Fibroblast of skin of left quadriceps (primary cell): Measurements from ENCODE around the gene PBXIP1.

Source experiments
- DNase-seq, 2 experiments: peaks; one replicate each; pipeline ENCODE4 v3.0.0-alpha.2; 2013; ENCODE audit warnings: low read depth in 2 of 2

The PBXIP1 gene

DNA sequence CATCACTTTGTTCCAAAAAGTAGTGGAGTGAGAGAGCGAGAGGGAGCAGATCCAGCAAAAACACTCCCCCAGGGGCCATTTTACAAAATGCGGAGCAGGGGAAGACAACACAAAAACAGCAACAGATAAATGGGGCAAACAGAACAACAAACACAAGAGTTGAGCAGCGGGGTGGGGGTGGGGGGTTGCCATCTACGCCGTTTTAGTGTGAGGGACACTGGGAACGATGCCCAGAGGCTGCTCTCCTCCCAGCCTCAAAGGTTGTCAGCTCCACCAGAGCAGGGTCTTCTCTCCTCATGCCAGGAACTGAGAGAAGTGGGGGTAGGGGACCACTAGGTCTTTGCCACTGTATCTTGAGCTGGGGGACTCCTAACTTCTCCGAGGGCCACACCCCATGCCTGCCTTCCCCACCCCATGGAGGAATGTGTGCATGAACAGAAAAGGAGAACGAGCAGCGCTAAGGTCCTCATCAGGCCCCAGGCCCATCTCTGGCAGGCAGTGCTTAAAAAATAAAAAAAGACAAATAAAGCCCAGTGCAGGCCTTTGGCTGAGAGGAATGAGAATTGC, 1.3 kb upstream of the PBXIP1 start:
- DNase-seq: no peak

DNA sequence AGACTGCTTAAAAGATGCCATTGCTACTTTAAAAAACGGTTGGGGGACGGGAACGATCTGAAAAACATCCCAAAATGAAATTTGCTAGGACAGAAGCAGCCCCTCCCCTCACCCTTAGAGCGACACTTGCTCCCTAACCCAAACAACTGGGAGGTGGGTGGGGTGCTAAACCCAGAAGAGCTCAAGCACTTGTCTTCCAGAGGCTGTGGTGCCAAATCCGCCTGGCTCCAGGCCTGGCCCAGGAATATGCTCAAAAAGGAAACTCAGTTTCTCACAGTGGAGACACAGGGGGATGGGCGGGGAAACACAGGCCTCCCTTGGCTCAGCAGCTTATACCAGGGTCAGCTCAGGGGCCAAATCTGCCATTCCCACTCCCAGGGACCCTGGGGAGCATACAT, 644 bp upstream of the PBXIP1 start:
- no peak for DNase-seq

DNA sequence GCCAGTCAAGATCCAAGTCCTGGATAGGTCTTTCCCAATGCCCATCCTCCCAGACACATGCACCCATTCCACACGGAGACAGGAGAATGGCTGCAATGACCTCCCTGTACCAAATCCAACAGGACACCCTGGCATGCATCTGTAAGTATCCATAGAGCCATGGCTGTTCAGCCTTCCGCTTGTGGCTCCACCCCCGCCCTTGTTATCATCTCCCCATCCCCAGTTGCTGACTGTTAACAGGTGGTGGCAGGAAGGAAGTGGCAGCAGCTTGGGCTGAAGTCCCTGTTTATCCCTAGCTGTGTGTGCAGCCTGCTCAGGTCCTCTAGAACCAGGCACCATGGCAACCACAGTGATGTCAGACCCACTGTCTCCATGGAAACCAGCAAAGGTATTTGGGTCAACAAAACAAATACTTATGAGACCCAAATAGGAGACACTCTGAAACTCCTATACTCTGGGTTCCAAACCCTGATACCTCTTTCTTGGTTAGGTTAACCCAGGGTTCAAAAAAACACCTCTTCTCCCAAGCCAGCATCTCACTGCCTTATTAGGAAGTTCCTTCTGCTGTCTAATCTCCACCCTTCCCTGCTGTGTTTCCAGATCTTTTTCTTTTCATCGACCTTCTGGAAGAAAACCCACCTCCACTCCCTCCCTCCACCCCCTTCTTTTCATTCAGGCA, 721 bp downstream of the PBXIP1 start:
- DNase-seq: no peak

DNA sequence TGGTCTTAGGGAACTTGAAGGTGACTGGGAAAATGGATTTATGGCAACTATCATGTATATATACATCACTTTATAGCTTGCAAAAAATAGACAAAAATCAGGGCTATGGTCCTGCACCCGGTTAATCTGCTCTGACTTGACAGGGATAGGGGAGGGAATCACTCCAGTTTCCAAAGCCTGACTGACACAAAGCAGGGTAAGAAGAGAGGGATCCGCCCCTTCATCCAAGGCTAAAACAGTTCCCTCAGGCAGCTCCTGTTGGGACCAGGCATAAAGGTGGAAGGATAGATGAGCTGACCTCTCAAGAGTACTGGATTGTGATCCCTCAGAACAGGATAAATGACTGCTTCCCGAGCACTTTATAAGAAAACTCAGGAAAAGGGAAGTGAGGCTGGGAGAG, 1.4 kb downstream of the PBXIP1 start:
- no peak for DNase-seq

DNA sequence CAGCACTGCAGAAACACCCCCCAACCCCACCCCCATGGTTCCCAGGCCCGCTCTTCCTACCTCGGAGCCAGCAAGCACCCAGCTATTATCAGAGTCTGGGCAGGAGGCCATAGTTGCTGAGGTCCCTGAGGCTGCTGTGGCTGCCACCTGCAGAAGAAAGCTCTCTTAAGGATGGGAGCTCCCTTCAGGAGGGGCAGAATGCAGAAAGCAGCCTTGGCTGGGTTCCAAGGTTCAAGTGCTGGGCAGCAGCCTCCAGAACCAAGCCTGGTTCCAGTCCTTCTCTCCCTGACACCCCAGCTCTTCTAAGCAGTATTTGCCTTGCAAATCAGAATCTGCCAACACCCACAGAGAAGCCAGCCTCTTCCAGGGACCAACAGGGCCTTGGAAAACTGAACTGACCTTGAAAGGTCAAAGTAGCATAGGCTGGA, 2.3 kb downstream of the PBXIP1 start:
- DNase-seq: no peak

DNA sequence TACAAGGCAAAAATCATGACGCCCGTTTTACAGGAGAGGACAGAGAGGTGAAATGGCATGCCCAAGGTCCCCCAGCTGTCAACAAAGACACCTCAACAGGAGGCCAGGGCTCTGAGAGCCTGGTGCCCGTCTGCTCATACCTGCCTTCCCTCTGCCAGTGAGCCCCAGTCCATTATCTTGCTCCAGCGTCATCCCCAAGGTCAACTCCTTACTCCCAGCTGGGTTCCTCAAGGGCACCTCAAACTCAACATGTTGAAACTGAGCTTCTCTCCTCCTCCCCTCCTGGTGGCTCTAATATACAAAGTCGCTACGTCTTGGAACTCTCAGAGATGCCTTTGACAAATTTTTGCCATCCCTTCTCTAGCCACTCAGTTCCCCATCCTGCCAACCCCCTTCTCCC, 3.2 kb downstream of the PBXIP1 start:
- no peak for DNase-seq

DNA sequence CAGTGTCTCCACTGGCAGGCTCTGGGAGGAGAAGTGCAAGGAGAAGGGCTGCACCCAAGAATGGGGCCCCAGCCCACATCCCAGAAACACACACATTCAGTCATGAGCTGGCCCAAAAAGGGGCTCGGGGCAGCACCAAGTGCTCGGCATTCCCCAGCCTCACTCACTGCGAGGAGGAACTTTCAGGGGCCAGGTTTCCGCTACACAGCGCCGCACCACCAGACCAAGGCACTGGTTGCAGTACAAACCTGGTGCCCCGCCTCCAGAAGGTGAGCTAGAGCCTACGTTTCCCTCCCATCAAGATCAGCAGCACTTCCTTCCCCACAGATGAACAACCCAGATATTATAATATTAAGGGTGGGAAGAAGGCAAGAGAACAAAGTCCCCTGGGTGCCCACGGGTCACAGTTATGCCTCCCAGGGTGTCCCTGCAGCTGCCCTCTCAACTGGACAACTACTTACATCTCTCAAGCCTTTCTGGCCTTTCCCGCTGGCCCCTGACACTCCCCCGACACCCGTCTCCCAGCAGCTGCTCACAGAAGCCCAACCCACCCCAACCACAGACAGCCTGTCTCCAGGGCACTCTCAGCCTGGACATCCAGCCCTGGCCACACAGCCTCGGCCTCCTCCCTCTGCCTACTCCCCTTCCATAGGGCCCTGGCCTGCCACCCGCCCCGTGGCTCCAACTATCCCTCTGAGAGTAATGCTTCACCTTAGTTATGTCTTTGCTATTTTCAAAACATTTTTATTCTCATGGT, 3.8 kb downstream of the PBXIP1 start:
- no peak for DNase-seq

DNA sequence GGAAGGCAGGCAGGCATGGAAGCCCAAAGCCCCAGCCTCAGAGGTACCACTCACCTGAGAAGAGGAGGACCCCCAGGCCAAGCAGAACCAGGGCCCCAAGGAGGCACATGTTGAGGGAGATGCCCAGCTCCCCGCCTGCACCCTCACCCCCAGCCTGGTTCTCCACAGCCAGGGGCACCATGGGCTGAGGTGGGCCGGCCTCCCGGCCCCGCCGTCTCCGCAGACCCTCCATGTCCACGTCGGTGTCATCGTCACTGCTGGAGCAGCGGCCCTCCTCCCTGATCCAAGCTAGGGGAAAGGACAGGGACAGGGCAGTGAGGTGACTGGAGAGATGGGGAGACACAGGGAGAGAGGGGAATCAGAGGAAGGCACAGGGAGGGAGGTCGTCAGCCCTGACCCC, 7.8 kb downstream of the PBXIP1 start:
- no peak for DNase-seq

DNA sequence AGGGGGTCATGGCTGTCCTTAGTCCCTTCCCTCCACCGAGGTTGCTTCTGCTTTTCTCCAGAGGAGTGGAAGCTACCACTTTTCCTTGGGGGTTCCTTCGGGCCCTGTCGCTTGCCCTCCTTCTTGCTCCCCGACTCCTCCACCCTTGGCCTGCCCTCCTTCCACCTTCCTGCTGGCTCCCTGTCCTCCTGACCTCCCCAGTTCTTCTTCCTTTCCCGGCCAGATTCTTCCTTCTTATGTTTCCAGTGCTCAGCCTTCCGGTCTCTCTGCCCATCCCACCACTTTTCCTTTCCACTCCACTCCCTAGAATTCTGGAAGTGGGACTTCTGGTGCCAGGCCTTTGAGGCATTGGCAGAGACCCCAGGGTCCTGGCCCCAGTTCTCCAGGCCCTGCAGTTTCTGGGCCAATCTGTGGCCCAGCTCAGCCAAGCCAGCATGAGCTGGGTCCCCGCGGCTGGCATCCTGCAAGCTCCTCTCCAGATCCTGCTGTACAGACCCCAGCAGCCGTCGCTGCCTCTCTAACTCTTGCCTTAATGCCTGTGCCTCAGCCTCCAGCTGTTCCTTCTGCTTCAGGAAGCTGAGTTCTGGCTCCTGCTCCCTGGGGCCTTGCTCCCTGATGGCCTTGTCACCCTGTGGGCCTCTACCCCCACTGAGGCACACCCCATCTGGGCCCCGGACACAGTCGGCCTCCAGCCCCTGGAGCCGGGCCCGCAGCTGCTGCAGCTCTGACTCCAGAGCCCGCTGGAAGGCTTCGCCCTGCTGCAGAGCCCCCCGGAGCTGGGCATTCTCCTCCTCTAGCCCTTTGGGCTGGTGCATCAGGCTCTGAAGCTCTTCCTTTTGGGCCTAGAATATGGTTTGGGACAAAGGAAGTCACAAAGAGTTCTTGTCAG, 9.7 kb downstream of the PBXIP1 start:
- DNase-seq: no peak

DNA sequence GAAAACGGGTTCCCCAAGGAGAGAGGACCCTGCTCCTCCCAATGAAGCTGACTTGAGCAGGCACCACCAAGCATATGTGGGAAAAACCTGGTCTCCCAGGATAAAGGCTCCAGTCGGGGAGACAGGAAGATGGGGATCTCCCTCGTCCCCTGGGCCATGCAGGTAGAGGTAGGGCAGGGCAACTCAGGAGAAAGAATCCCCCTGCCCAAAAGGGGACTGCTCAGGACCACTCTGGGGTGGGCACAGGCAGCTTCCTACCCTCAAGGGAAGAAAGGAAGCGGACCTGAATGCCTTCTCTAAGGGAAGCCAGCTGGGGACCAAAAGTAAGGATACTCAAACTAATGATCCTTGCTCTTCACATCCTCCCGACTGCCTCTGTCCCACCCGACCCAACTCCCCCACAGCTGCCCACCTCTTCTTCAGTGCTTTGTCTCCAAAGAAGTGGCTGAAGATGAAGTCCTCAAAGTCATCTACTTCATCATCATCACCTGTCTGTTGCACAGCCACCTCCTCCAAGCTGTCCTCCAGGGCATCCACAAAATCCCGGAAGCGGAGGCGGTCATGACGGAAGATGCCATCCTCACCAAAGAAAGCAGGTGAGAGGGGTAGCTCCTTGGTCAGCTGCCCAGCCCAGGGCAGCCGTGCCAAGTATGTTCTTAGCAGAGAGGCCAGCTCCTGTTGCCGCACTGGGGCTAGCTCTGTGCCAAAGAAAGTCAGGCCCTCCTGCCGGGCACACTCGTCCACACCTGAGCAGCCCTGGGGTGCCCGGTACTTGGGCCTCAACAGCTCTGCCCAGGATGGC, 10.5 kb downstream of the PBXIP1 start:
- DNase-seq: no peak

DNA sequence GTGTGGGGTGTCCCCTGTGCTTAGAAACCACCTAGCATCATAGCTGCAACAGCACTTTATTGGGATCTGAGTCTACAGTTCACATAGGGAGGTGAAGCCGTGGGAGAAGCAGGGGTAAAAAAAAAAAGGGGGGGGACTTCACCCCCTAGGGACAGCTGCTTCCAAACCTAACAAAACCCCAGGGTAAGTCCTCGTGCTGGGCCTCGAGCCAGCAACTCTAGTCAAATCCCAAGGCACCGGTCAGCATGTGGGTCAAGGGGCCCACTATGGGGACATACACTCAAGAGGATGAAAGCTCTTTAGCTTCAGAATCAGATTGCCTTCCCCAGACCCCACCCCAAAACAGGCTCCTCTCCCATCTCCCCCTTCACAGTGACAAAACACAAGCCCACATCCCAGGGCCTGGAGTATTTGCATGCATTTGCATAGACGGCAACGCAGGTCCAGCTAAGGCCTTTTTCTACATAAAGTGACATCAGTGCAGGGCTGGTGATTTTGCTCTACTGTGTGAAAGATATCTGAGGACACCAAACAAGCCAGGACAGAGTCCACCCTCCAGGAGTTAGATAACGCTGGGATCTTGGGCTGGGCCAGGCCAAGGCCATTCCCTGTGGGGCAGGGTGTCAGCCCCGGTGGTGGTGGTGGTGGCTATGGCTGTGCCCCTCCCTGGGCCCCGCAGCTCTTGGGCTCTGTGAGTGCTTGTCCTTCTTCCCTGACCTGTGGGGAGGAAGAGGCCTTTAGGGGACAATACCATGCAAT, 11.3 kb downstream of the PBXIP1 start:
- DNase-seq: no peak

DNA sequence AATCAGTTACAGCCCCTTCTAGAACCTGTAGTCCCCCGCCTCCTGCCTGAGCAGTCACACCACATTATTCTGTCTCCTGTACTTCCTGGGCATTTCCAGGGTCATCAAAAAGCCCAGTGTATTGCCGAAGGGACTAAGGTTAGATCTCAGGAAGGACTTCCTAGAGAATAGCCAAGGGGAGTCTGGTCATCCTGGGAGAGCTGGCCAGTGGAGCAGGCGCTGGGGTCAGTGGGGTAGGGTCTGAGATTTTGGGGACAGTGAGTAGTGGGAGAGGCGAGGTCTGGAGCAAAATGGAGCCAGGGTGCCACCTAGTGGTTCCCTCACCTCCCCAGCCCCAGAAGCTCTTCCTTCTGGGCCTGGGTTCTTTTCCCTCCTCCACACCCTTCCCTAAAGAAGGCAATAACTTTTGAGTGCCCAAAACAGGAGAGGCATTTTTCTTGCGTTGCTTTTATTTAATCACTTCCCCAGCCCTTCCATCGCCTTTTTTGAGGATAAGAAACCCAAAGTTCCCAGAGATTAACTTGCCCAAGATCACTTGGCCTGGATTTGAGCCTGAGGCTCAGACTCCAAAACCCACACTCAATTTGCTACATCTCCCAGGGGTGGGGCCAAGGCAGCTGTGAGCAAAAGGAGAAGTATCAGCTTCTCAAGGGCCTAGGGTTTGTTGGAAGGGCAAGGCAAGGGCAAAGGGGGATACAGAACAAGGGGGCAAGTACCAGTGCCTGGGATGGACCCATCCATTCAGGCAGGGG, 12.1 kb downstream of the PBXIP1 start:
- DNase-seq: no peak

DNA sequence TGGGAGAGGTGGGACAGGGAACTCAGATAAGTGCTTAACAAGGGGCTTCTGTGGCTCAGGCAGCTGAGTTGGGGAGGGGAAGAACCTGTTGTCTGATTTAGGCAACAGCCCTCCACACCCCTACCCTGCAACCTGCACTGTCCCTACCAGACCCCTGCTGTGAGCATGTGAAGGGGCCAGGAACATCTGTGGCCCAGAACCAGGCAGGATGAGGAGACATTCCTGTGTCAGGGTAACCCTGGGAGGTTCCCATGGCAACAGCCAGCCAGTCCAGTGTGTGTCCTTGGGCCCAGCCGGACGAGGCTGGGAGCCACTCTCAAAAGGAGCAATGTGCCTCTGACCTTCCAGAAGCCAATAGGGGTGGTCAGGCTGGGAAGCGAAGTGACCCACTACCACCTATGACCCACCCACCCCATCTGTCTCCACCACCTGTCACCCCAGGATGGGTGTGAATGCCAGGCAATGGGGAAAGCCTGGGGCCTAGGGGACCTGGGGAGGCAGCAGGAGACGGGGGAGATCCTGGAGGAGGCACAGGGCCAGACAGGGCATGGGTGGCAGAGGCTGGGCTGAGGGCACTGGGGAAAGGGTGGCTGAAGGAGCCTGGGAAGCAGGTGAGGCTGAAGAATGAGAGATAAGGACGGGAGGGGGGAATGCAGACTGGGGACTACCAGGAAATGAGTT, 14.4 kb downstream of the PBXIP1 start:
- DNase-seq: no peak

DNA sequence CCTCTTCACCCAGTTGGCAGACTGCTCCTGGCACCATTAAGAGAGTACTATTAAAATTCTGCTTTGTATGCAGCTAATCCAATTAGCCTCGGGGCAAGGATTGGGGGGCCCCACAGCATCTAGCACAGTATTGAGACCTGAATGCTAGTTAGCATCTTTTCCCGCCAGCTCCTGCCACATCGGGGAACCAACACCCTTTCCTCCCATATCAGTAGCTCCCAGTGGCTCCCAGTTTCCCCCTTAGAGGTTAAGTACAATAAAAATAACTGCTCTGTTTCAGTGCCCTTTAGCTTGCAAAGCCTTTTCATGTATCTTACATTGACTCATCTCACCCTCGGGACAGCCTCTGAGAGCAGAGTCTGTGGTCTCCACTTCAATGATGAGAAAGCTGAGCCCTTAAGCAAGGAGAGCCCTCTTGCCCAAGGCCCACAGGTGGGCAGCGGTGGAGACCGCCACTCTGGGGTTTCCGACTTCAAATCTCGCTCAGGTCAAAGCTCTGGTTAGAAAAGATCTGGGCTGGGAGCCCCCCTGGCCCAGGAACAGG, 15.2 kb downstream of the PBXIP1 start:
- no peak for DNase-seq

DNA sequence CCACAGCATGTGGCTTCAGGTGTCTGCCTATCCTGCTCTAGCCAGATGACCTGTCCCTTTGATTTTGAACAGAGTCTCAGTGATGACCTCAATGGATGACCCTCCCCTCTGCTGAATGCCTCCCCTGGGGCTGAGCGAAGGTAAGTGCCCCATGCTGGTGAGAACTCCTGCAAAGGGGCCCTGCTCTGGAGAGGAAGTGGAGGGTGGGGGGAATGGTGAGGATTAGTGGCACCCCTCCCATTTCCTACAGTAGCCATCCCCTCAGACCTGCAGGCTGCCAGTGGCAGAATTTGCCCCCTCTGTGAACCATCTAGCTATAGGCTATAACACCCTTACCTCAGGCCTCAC, 15.7 kb downstream of the PBXIP1 start:
- DNase-seq: no peak

DNA sequence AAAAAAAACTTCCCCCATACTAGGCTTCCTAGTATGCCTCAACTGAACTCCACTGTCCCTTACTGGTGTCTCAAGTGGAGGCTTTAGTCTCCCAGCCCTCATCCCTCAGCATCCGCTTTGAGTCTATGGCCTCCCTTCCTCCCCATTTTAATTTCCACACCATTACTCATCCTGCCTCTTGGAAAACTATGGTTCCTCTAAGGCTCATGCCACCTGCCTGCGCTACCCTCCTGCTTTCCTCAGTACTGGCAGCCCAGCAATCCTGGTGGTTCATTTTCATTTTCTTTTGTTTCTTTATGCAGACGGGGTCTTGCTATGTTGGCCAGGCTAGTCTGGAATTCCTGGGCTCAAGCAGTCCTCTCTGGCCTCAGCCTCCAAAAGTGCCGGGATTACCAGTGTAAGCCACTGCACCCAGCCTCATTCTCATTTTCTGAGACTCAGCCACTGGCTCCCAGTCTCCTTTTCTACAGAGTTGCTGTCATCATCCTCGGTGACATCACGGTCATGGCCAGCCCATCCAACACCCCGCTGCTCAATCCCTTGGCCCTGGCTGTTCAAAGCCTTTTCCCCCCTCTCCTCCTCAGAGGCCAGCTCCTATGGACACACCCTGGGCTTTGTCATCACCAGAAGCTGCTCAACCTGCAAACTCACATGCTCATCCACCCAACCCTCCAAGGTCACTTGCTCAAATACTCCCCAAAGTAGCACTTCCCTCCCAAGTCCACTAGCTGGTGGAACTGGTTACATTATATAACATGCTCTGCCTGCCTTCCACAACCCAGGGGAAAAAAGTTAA, 17.1 kb downstream of the PBXIP1 start:
- no peak for DNase-seq

DNA sequence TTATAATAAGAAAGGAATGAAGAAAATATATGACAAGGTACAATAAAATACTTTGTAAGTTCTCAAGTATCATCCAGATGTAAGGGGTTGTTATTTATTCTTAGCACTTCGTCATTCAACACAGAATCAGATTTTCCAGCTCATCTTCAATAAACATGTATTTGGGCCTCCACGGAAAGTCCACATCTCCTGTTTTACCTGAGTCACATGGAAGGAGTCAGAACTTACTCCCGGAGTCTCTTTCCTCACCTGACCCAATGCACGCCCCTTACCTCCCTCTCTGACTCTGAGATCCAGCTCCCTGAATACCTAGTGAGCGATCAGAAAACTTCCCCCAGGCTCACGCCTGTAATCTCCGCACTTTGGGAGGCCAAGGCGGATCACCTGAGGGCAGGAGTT, 17.9 kb downstream of the PBXIP1 start:
- DNase-seq: no peak
